ENCODE measurements around the gene PALB2. TPM values are rescaled to one million over a fixed set of nuclear protein-coding genes. Genes with fewer than 3 reads are reported as not detected.

PALB2 gene
- total and polyA plus RNA-seq, 2 of the 13 experiments (the other 11 are each of a cell fraction or from before 2014, with no cell fraction given), result 12.1 to 40.9 TPM

GRCh38 chr16:23678430-23679273 lies 37.5 kb upstream of the PALB2 start, which contains the start of gene PLK1 (continued):
- TF ChIP-seq DZIP1 (CRISPR knock-in tag; IDR thresholded peaks at IDR 0.05) (peak; percentile 64; the same call in 1 of the 2 replicates), REPIN1 (CRISPR knock-in tag; IDR thresholded peaks at IDR 0.05; ENCODE audit: borderline replicate concordance, low read depth) (peak; percentile 100), HIC2 (CRISPR knock-in tag; IDR thresholded peaks at IDR 0.05; ENCODE audit: low read depth) (0 out of 2 replicates have a peak, but pooled peaks have one; percentile 27), ZNF382 (CRISPR knock-in tag; IDR thresholded peaks at IDR 0.05; ENCODE audit: borderline replicate concordance) (no peak), ZSCAN29 (CRISPR knock-in tag; conservative IDR thresholded peaks at IDR 0.05) (peak; percentile 93), ZNF703 (CRISPR knock-in tag; IDR thresholded peaks at IDR 0.05; ENCODE audit: borderline replicate concordance) (peak; percentile 91; the same call in 1 of the 2 replicates), RFXAP (CRISPR knock-in tag; IDR thresholded peaks at IDR 0.05; ENCODE audit: borderline replicate concordance) (peak; percentile 83; the same call in 1 of the 2 replicates), NR2F2 (IDR thresholded peaks at IDR 0.05; ENCODE audit: borderline replicate concordance, low read depth) (no peak), SIX4 (CRISPR knock-in tag; IDR thresholded peaks at IDR 0.05) (peak; percentile 58; the same call in 1 of the 2 replicates), ZNF589 (CRISPR knock-in tag; conservative IDR thresholded peaks at IDR 0.05) (peak; percentile 100), HNF4A (CRISPR knock-in tag; IDR thresholded peaks at IDR 0.05) (peak; percentile 60; the same call in 1 of the 2 replicates), ZNF790 (CRISPR knock-in tag; IDR thresholded peaks at IDR 0.05; ENCODE audit: borderline replicate concordance) (no peak), NFRKB (IDR thresholded peaks at IDR 0.05) (no peak), NCOA5 (CRISPR knock-in tag; IDR thresholded peaks at IDR 0.05) (no peak), ZNF205 (CRISPR knock-in tag; IDR thresholded peaks at IDR 0.05) (peak; percentile 91), REXO4 (CRISPR knock-in tag; IDR thresholded peaks at IDR 0.05; ENCODE audit: borderline replicate concordance) (peak; percentile 100), ZNF816 (CRISPR knock-in tag; IDR thresholded peaks at IDR 0.05; ENCODE audit: borderline replicate concordance) (peak; percentile 100; the same call in 1 of the 2 replicates)
- TF ChIP-seq, protein P1, sequence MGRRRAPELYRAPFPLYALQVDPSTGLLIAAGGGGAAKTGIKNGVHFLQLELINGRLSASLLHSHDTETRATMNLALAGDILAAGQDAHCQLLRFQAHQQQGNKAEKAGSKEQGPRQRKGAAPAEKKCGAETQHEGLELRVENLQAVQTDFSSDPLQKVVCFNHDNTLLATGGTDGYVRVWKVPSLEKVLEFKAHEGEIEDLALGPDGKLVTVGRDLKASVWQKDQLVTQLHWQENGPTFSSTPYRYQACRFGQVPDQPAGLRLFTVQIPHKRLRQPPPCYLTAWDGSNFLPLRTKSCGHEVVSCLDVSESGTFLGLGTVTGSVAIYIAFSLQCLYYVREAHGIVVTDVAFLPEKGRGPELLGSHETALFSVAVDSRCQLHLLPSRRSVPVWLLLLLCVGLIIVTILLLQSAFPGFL (CRISPR knock-in tag; IDR thresholded peaks at IDR 0.05), result no peak
- TF ChIP-seq, protein P2, sequence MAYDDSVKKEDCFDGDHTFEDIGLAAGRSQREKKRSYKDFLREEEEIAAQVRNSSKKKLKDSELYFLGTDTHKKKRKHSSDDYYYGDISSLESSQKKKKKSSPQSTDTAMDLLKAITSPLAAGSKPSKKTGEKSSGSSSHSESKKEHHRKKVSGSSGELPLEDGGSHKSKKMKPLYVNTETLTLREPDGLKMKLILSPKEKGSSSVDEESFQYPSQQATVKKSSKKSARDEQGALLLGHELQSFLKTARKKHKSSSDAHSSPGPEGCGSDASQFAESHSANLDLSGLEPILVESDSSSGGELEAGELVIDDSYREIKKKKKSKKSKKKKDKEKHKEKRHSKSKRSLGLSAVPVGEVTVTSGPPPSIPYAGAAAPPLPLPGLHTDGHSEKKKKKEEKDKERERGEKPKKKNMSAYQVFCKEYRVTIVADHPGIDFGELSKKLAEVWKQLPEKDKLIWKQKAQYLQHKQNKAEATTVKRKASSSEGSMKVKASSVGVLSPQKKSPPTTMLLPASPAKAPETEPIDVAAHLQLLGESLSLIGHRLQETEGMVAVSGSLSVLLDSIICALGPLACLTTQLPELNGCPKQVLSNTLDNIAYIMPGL (CRISPR knock-in tag; IDR thresholded peaks at IDR 0.05; ENCODE audit: borderline replicate concordance in 1 of 2, low read depth in 1 of 2), result peak; percentile 80 to 88; a peak in 3 of 4 replicates
- TF ChIP-seq, protein P3, sequence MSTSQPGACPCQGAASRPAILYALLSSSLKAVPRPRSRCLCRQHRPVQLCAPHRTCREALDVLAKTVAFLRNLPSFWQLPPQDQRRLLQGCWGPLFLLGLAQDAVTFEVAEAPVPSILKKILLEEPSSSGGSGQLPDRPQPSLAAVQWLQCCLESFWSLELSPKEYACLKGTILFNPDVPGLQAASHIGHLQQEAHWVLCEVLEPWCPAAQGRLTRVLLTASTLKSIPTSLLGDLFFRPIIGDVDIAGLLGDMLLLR (CRISPR knock-in tag; IDR thresholded peaks at IDR 0.05), result peak; percentile 88

Data from HepG2 (cell line).